ENCODE results near the gene BORCS6.

BORCS6 gene

DNA sequence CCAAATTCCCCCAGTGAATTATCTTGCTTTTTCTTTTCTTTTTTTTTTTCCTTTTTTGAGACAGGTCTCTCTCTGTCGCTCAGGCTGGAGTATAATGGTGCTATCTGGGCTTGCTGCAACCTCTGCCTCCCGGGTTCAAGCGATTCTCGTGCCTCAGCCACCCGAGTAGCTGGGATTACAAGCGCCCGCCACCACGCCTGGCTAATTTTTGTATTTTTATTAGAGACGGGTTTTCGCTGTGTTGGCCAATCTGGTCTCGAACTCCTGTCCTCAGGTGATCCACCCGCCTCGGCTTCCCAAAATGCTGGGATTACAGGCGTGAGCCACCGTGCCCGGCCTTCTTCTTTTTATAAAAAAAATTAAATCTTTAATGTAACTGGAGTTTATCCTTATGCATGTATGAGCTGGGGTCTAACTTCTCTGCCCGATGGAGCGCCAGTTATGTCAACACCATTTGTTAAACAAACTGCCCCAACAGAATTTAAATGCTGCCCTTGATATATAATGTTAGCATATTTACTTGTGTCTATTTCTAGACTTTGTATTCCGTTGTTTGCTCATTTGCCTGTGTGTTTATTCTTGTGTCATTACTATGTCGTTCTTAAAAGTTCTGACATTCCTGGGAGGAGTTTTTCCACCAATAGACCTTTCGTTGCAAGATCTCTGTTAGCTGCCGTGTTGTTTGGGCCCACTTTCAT, 20.9 kb upstream of the BORCS6 start:
- DNase-seq, result no peak

GRCh38 chr17:8209907-8210760, 20.2 kb upstream of the BORCS6 start, which contains the start of gene AURKB:
AURKB (minus strand) TSS chr17:8210575; CDS start chr17:8210224, 351 bp downstream.
- peak; percentile 84 for DNase-seq

DNA sequence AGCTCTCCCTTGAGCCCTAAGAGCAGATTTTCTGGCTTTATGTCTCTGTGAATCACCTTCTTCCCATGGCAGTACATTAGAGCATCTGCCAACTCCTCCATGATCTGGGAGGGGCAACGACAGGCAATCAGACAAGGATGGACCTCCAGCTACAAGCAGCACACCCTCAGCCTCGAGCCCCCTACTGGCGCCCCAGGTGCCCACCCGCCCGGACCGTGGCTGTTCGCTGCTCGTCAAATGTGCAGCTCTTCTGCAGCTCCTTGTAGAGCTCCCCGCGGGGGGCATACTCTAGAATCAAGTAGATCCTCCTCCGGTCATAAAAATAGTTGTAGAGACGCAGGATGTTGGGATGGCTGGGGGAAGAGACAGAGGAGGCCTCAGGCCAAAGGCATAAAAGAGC, 16.6 kb upstream of the BORCS6 start:
- no peak for DNase-seq

DNA sequence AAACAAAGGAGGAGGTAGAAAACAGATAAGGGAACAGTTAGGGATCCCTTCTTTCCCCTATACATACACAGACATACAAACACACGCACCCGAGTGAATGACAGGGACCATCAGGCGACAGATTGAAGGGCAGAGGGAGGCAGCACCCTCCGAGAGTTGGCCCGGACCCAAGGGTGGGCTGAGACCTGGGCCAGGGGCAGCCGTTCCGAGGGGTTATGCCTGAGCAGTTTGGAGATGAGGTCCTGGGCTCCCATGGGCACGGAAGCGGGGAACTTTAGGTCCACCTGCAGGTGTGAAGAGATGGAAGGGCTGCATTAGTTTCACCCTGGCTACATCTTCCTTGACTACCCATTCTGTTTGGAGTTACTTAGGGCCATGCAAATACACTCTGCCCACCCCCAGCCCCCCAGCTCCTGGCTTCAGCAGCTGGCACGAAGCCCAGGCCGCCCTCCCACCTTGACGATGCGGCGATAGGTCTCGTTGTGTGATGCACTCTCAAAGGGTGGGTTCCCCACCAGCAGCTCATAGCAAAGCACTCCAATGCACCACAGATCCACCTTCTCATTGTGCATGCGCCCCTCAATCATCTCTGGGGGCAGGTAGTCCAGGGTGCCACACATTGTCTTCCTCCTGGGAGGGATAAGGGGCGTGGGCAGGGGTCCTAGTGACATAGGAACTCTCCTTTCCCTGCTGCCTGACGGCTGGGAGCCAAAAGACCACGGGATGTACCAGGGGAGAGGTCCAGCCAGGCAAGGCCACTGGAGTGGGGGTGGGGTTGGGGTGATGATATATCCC, 15.0 kb upstream of the BORCS6 start:
- DNase-seq, result no peak

- DNase-seq, result peak; percentile 37
Observed at GRCh38 chr17:8192070-8192815, 2.3 kb upstream of the BORCS6 start.

DNA sequence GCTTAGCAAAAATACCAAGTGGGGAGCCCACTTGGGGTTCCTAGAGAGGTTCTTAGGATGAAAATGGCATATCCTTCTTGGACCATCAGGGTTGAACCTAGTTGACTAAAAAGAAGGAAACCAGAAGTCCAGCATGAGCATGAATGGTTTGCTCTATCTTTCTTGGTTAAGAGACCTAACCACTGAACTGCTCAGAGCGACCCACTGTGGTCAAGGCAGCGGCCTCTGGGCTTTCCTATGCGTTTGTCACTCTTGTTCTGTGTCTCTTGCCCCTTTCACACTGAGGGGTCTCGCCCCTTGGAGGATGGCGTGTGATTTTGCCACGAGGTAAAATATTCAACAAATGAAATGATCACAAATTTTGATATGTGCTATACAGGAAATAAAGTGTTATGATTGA, 526 bp upstream of the BORCS6 start:
- no peak for DNase-seq

- no peak for DNase-seq
Observed at GRCh38 chr17:8189041-8189710, 804 bp downstream of the BORCS6 start.

GRCh38 chr17:8188263-8188839, 1.6 kb downstream of the BORCS6 start:
- DNase-seq, result peak; percentile 38

GRCh38 chr17:8187517-8188262, 2.3 kb downstream of the BORCS6 start:
- peak; percentile 90 for DNase-seq

- DNase-seq, result peak; percentile 89
Observed at GRCh38 chr17:8186787-8187516, 3.0 kb downstream of the BORCS6 start.

GRCh38 chr17:8186446-8186786, 3.6 kb downstream of the BORCS6 start:
- no peak for DNase-seq

GRCh38 chr17:8185582-8186445, 4.2 kb downstream of the BORCS6 start:
- peak; percentile 95 for DNase-seq

DNA sequence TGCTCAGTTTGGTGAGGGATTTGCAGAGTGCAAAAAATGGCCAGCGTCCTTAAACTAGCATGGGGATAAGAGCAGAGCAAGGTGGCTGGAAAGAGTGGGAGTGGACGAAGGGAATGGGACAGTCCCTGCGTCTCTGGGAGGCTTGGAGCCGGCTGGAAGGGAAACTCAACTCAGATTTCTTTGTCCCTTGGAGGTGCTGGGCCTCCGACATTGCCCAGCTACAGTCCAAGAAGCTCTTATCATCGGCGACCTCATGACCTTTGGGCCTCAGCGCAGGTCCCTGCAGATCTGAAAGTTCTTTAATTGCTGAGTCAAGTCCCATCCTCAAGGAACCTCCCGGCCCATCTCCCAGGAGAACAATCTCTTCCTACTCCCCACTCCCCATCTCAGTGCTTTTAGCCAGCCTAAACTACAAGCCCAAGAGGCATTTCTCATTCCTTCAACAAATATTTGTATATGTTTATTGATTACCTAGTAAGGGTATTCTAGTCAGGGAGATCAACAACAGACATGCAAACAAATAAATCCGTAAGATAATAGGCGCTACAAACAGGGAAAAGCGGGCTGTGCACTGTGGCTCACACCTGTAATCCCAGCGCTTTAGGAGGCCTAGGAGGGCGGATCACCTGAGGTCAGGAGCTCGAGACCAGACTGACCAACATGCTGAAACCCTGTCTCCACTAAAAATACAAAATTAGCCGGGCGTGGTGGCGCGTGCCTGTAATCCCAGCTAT, 12.8 kb downstream of the BORCS6 start:
- no peak for DNase-seq

DNA sequence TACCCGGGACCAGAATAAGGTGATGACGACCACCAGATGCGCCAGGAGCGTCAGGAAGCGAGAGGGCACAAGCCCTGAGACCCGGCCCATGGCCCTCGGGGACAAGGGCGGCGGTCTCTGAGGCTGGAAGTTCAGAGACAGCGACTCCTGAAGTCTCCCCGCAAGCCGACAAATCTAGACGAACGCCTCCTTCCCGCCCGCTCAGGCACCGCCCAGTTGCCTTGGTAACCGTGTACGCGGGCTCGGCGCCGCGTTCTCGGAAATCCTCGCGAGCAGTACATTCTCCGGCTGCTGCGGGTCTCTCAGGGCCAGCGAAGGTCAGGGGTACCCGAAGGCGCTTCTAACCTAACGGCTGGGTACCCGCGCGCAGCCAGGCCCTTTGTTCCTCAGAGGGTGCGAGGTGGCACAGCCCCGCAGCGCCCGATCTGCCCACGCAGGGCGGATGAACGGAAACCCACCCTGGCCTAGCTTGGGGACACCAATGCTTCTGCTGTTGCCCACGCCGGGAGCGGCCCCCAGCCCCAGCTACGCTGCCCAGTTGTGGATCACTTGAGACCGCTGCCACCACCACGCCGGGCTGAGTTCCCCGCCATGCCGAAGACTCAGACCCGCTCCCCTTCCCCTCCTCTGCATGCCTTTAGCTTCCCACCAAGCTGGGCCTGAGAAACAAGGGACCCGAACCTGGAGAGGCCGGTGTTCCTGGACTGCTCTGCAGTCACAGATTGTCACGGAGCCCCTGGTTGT, 13.6 kb downstream of the BORCS6 start, which contains the start of gene TMEM107:
Gene TMEM107, minus strand, starts transcription at position 184 of the 744 bp plus-strand sequence. Its CDS starts 94 bp downstream, at position 90.
- DNase-seq, result peak; percentile 86

GRCh38 chr17:8175795-8176196, 14.2 kb downstream of the BORCS6 start:
- peak; percentile 37 for DNase-seq

DNA sequence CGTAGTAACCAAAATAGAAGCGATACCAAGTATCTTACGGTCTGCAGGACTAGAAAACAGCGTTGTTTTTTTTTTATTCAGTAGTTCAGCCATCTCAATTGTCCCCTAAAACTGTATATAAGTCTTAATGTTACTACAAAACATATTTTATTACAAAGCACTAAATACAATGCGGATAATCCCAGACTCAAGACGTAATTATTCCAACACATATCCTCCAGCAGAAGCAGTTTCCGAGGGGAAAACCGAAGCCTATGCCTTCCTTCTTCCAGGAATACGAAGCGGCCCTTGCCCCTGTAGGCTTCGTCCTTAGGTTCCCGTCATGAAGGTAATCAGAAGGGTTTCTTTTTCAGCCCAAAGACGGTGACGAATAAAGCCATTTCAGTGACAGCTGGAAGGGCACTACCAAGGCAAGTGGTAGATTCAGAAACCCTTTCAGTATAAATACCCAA, 16.1 kb downstream of the BORCS6 start:
- no peak for DNase-seq

Measured in activated T-cell treated with anti-CD3 and anti-CD28 coated beads, Interleukin-2, amount 50 U/mL, for 1 hour (primary cell).